Smooth muscle cell (in vitro differentiated cells): Measurements from ENCODE around the gene EIF1B. TPM values are rescaled to one million over a fixed set of nuclear protein-coding genes. Genes with fewer than 3 reads are reported as not detected.
A peak's percentile ranks its signal among the peaks of the same experiment; 100 is the strongest.

Experiments
- DNase-seq: peaks from one replicate; lab custom pipeline; 2025; ENCODE audit not compliant: unreplicated experiment; lab: John Stamatoyannopoulos, UW
- H2AFZ ChIP-seq: fragments of 200-600 bp; sonication (generic); 2 replicates; pipeline ENCODE4 v1.6.0; 2016; ENCODE audit warnings: antibody characterized with exemption, low read depth, mild to moderate bottlenecking
- H3F3A ChIP-seq: fragments of 200-600 bp; sonication (generic); 2 replicates; pipeline ENCODE4 v1.6.0; 2017; ENCODE audit warnings: antibody characterized with exemption, low read depth
- H3K27ac ChIP-seq: fragments of 200-600 bp; sonication (generic); 2 replicates; pipeline ENCODE4 v1.5.1; 2016; ENCODE audit warnings: low read depth, mild to moderate bottlenecking
- H3K27me3 ChIP-seq: fragments of 200-600 bp; sonication (generic); 2 replicates; pipeline ENCODE4 v1.6.1; 2016; ENCODE audit warnings: low read depth, mild to moderate bottlenecking
- H3K36me3 ChIP-seq: fragments of 200-600 bp; sonication (generic); 2 replicates; pipeline ENCODE4 v1.5.1; 2016; ENCODE audit warnings: low read depth
- H3K4me1 ChIP-seq: fragments of 200-600 bp; sonication (generic); 2 replicates; pipeline ENCODE4 v1.5.1; 2016; ENCODE audit warnings: low read depth
- H3K4me2 ChIP-seq: fragments of 200-600 bp; sonication (generic); 2 replicates; pipeline ENCODE4 v1.6.0; 2016; ENCODE audit warnings: mild to moderate bottlenecking
- H3K4me3 ChIP-seq: fragments of 200-600 bp; sonication (generic); 2 replicates; pipeline ENCODE4 v1.5.1; 2016; ENCODE audit warnings: mild to moderate bottlenecking
- H3K79me2 ChIP-seq: fragments of 200-600 bp; sonication (generic); 2 replicates; pipeline ENCODE4 v1.6.0; 2016; ENCODE audit warnings: low read depth, mild to moderate bottlenecking
- H3K9ac ChIP-seq: fragments of 200-600 bp; sonication (generic); 2 replicates; pipeline ENCODE4 v1.6.0; 2016; ENCODE audit warnings: low read depth
- H3K9me3 ChIP-seq: fragments of 200-600 bp; sonication (generic); replicated peaks from 2 replicates; pipeline ENCODE4 v1.5.1; 2016; ENCODE audit warnings: low read depth
- H4K20me1 ChIP-seq: fragments of 200-600 bp; sonication (generic); 2 replicates; pipeline ENCODE4 v1.6.0; 2016; ENCODE audit warnings: low read depth
- WGBS: methylation state at CpG from one replicate; pipeline ENCODE4 v1.1.7; 2016; ENCODE audit warnings: low lambda C conversion rate; 5-methylcytosine and 5-hydroxymethylcytosine counted together
- polyA plus RNA-seq: library from polyadenylated mRNA; unstranded; fragments of >200 nt; fragmentation: Nextera tagmentation; extraction: Ambion mirVana; gene quantifications from 2 replicates; pipeline ENCODE4 v1.2.1, GENCODE V29; 2016
- total RNA-seq: library from RNA; depleted of rRNA; stranded (reverse); fragments of >200 nt; gene quantifications from 2 replicates; pipeline ENCODE4 v1.2.3, GENCODE V29; 2014
- TF ChIP-seq, protein P1 (sequence below): fragments of 200-600 bp; sonication (generic); IDR thresholded peaks from 2 replicates; pipeline ENCODE4 v1.5.1; 2017; ENCODE audit warnings: borderline replicate concordance, mild to moderate bottlenecking, antibody characterized with exemption; ENCODE audit not compliant: insufficient read depth, poor library complexity, severe bottlenecking

EIF1B gene
- total and polyA plus RNA-seq, 2 experiments from 2014 or later, result 46.8 to 87.7 TPM

DNA sequence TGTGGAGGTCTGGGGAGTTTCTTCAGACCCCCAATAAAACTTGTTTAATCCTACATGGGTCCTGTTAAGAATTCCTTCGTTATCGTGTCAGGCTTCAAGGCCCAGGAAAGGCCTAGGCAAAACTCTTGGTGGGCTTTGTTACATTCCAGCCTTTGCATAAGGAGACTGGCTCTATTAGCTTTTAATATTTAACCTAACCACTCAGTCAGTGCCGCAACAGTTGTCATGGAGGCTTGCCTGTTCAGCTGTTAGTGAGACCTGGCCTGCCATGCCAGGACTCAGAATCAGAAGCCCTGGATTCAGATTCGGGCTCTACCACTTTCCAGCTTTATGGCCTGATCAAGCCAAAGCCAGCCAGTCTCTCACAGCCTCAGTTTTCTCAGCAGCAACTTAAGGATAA is 19.6 kb downstream of the EIF1B start:
- peak overlapping the region; percentile 0 for H2AFZ ChIP-seq
- peaks cover 3% of the 10 kb centered on the region for H3F3A ChIP-seq
- no peak overlapping the region for H3K4me3 ChIP-seq
- no peak overlapping the region for H3K27ac ChIP-seq
- H3K36me3 ChIP-seq, result no peaks in the 10 kb centered on the region
- DNase-seq, result no peak
- H3K27me3 ChIP-seq, result no peaks in the 10 kb centered on the region
- TF ChIP-seq, protein P1, sequence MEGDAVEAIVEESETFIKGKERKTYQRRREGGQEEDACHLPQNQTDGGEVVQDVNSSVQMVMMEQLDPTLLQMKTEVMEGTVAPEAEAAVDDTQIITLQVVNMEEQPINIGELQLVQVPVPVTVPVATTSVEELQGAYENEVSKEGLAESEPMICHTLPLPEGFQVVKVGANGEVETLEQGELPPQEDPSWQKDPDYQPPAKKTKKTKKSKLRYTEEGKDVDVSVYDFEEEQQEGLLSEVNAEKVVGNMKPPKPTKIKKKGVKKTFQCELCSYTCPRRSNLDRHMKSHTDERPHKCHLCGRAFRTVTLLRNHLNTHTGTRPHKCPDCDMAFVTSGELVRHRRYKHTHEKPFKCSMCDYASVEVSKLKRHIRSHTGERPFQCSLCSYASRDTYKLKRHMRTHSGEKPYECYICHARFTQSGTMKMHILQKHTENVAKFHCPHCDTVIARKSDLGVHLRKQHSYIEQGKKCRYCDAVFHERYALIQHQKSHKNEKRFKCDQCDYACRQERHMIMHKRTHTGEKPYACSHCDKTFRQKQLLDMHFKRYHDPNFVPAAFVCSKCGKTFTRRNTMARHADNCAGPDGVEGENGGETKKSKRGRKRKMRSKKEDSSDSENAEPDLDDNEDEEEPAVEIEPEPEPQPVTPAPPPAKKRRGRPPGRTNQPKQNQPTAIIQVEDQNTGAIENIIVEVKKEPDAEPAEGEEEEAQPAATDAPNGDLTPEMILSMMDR, result no peak
- peaks cover 3% of the 10 kb centered on the region for H3K4me1 ChIP-seq
- H3K4me2 ChIP-seq, result no peak overlapping the region
- WGBS, result 33% methylated on average over 4 of the region's 4 CpGs
- no peak overlapping the region for H3K9ac ChIP-seq
- no peaks in the 10 kb centered on the region for H3K79me2 ChIP-seq
- H3K9me3 ChIP-seq, result no peaks in the 10 kb centered on the region
- no peaks in the 10 kb centered on the region for H4K20me1 ChIP-seq

DNA sequence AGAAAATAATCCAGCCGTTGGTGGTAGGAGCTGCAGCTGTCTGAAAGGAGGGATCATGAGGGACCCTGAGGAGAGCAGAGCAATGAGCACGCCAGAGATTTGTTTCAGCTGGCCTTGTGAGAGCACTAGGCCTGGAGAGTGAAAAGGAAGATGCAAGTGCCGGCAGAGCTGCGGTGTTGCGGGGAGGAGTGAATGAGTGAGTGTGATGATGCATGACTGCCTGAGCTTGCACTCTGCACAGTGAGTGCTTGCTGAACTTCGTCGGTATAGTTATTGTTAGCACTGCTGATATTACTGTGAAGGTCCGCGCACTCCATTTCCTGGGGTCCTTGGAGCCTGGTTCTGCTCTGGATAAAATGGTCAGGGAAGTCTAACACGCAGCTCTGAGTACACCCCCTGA is 23.2 kb downstream of the EIF1B start:
- Histone ChIP-seq H3K9me3 (no peaks in the 10 kb centered on the region), H2AFZ (no peak overlapping the region), H3K9ac (no peak overlapping the region), H3K4me3 (no peak overlapping the region), H3K4me2 (no peak overlapping the region), H3K4me1 (peaks cover 3% of the 10 kb centered on the region), H3F3A (peaks cover 3% of the 10 kb centered on the region), H3K27me3 (no peaks in the 10 kb centered on the region), H3K27ac (no peak overlapping the region), H3K36me3 (no peaks in the 10 kb centered on the region), H4K20me1 (no peaks in the 10 kb centered on the region), H3K79me2 (no peaks in the 10 kb centered on the region)
- no peak for DNase-seq
- 89% methylated on average over 10 of the region's 10 CpGs for whole genome bisulfite sequencing
- TF ChIP-seq, protein P1, result no peak

DNA sequence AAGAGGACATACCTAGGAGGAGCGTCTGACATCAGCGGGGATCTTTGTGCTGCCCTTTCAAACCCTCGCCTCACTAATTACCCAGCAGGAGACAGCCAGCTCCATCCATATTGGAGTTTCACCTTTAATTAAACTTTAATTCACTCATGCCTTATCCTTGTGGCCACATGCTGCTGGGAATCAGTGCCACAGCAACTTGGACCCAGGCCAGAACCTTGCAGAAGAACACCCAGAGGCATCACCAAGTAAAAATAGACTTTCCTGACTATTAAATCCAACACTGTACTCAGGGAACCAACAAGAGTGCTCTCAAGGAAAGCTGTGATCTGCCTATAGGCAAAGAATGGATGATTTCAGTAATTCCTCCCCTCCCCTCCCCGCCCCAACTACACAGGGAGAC is 23.9 kb downstream of the EIF1B start:
- Histone ChIP-seq H4K20me1 (no peaks in the 10 kb centered on the region), H3K79me2 (no peaks in the 10 kb centered on the region), H3K4me3 (no peak overlapping the region), H3K27ac (no peak overlapping the region), H2AFZ (no peak overlapping the region), H3K9ac (no peak overlapping the region), H3K4me2 (no peak overlapping the region), H3K36me3 (no peaks in the 10 kb centered on the region), H3K9me3 (no peaks in the 10 kb centered on the region), H3K4me1 (no peaks in the 10 kb centered on the region), H3K27me3 (no peaks in the 10 kb centered on the region), H3F3A (peaks cover 2% of the 10 kb centered on the region)
- WGBS, result 92% methylated on average over 4 of the region's 4 CpGs
- TF ChIP-seq, protein P1, result no peak
- no peak for DNase-seq

DNA sequence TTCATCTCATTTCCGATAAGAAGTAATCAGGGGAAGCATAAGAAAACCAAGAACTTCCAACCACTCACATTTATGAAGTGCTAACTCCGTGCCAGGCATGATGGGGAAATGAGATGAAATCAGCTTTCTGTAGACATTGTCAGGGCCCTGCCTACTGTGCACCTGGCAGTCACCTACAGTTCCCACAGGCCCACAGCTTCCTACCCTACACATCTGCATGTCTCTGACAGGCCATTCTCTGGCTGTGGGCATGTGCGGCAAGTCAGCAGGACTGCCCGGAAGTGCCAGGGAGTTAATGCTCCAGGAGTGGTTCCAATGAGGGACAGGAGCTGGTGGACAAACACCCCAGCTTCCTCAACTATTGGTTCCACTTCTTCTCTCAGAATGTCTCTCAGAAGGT is 24.3 kb downstream of the EIF1B start:
- H3K4me2 ChIP-seq, result no peak overlapping the region
- 96% methylated on average over 4 of the region's 4 CpGs for WGBS
- H3K27me3 ChIP-seq, result no peaks in the 10 kb centered on the region
- H3K36me3 ChIP-seq, result no peaks in the 10 kb centered on the region
- no peaks in the 10 kb centered on the region for H3K9me3 ChIP-seq
- H3K4me1 ChIP-seq, result no peaks in the 10 kb centered on the region
- no peaks in the 10 kb centered on the region for H3F3A ChIP-seq
- H3K79me2 ChIP-seq, result no peaks in the 10 kb centered on the region
- no peak for DNase-seq
- H3K9ac ChIP-seq, result no peak overlapping the region
- no peaks in the 10 kb centered on the region for H4K20me1 ChIP-seq
- no peak overlapping the region for H2AFZ ChIP-seq
- TF ChIP-seq, protein P1, result no peak
- H3K4me3 ChIP-seq, result no peak overlapping the region
- no peak overlapping the region for H3K27ac ChIP-seq
